IMR-90 (cell line): ENCODE results near the gene PIK3C3.

Experiments
- BHLHE40 ChIP-seq: fragments of 150-350 bp; IDR thresholded peaks from 2 replicates; pipeline ENCODE4 v1.6.1; 2016; ENCODE audit warnings: mild to moderate bottlenecking, low read depth, low read length
- CEBPB ChIP-seq: IDR thresholded peaks from 2 replicates; pipeline ENCODE4 v1.6.1; 2012; ENCODE audit warnings: low read depth, low read length, improper control_type of control experiment
- FOS ChIP-seq: fragments of 150-350 bp; IDR thresholded peaks from 2 replicates; pipeline ENCODE4 v1.6.1; 2016; ENCODE audit warnings: low read depth, low read length
- MAZ ChIP-seq: IDR thresholded peaks from 2 replicates; pipeline ENCODE4 v1.6.1; 2012; ENCODE audit warnings: low read depth, mild to moderate bottlenecking, low read length, improper control_type of control experiment, moderate library complexity, borderline replicate concordance
- MXI1 ChIP-seq: IDR thresholded peaks from 2 replicates; pipeline ENCODE4 v1.6.1; 2012; ENCODE audit warnings: low read depth, mild to moderate bottlenecking, low read length, moderate library complexity, borderline replicate concordance
- POLR2A ChIP-seq: IDR thresholded peaks from 2 replicates; pipeline ENCODE4 v1.6.1; 2012; ENCODE audit warnings: mild to moderate bottlenecking, low read depth, low read length
- RAD21 ChIP-seq: IDR thresholded peaks from 2 replicates; pipeline ENCODE4 v1.6.1; 2012; ENCODE audit warnings: low read length, improper control_type of control experiment
- RCOR1 ChIP-seq: IDR thresholded peaks from 2 replicates; pipeline ENCODE4 v1.6.1; 2012; ENCODE audit warnings: mild to moderate bottlenecking, low read length, improper control_type of control experiment; ENCODE audit not compliant: insufficient replicate concordance
- RFX5 ChIP-seq: IDR thresholded peaks from 2 replicates; pipeline ENCODE4 v1.8.0; 2012; ENCODE audit warnings: low read depth, mild to moderate bottlenecking, low read length, moderate library complexity
- SMC3 ChIP-seq: fragments of 150-350 bp; IDR thresholded peaks from 2 replicates; pipeline ENCODE4 v1.6.1; 2016; ENCODE audit warnings: low read depth, mild to moderate bottlenecking, antibody characterized with exemption, low read length, moderate library complexity
- TF ChIP-seq, protein P1 (sequence below): conservative IDR thresholded peaks from 2 replicates; pipeline ENCODE4 v1.5.1; 2012; ENCODE audit warnings: mild to moderate bottlenecking, low read depth, low read length, improper control_type of control experiment

DNA sequence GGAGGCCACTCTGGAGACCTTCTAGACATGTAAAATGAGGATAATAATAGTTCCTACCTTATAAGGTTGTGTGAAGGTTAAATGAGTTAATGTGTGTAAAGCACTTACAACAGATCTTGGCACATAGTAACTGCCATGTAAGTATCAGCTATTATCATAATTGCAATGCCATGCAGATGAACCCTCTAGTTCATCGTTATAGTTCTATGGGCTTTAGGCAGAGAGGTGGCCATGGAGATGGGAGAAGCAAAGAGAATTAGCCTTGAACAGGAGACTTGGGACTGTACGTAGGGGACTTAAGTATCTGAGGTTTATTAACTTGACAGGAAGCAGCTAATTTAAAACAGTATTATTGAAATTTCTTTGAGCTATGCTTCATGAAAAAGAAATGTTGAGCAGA is 151.8 kb downstream of the PIK3C3 start:
- TF ChIP-seq, protein P1, sequence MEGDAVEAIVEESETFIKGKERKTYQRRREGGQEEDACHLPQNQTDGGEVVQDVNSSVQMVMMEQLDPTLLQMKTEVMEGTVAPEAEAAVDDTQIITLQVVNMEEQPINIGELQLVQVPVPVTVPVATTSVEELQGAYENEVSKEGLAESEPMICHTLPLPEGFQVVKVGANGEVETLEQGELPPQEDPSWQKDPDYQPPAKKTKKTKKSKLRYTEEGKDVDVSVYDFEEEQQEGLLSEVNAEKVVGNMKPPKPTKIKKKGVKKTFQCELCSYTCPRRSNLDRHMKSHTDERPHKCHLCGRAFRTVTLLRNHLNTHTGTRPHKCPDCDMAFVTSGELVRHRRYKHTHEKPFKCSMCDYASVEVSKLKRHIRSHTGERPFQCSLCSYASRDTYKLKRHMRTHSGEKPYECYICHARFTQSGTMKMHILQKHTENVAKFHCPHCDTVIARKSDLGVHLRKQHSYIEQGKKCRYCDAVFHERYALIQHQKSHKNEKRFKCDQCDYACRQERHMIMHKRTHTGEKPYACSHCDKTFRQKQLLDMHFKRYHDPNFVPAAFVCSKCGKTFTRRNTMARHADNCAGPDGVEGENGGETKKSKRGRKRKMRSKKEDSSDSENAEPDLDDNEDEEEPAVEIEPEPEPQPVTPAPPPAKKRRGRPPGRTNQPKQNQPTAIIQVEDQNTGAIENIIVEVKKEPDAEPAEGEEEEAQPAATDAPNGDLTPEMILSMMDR: no peak
- no peak for TF ChIP-seq FOS
- no peak for TF ChIP-seq BHLHE40
- no peak for TF ChIP-seq RFX5
- no peak for TF ChIP-seq SMC3
- TF ChIP-seq POLR2A: no peak
- no peak for TF ChIP-seq MXI1
- no peak for TF ChIP-seq CEBPB
- TF ChIP-seq MAZ: no peak
- TF ChIP-seq RAD21: no peak
- TF ChIP-seq RCOR1: no peak
